Measurements from ENCODE around the gene EDA. TPM values are rescaled to one million over a fixed set of nuclear protein-coding genes. Genes with fewer than 3 reads are reported as not detected.

Gene EDA
- polyA plus RNA-seq, 2 donors = 0.57 to 0.92 TPM

- Histone ChIP-seq H3K4me3 (ENCODE audit: low read depth in 1 of 2, low read length in 2 of 2) (peak overlapping the region; percentile 41 to 58), H3K27ac (ENCODE audit: low read depth in 2 of 2, low read length in 1 of 2) (peak overlapping the region in 1 of 2 donors; percentile 21), H3K9me3 (ENCODE audit: control insufficient read depth in 2 of 2, insufficient read depth in 1 of 2, low read depth in 1 of 2, low read length in 1 of 2) (no peaks in the 10 kb centered on the region), H3K27me3 (ENCODE audit: control insufficient read depth in 1 of 2, insufficient read depth in 2 of 2, low read length in 2 of 2) (peaks cover 0 to 4% of the 10 kb centered on the region in 2 donors), H3K36me3 (ENCODE audit: control insufficient read depth in 2 of 2, insufficient read depth in 2 of 2, low read length in 1 of 2) (no peaks in the 10 kb centered on the region), H3K4me1 (ENCODE audit: control insufficient read depth in 2 of 2, insufficient read depth in 2 of 2, low read length in 1 of 2) (no peaks in the 10 kb centered on the region)
- 0 to 24% methylated on average over 53 of the region's 53 CpGs for WGBS, 2 donors
Observed at GRCh38 chrX:69616457-69617203, 717 bp downstream of the EDA start.

- no peaks in the 10 kb centered on the region for H3K36me3 ChIP-seq (ENCODE audit: control insufficient read depth in 2 of 2, insufficient read depth in 2 of 2, low read length in 1 of 2)
- H3K4me3 ChIP-seq (ENCODE audit: low read depth in 1 of 2, low read length in 2 of 2) = no peak overlapping the region
- 0 to 3% methylated on average over 1 of the region's 1 CpG for WGBS, 2 donors
- H3K27me3 ChIP-seq (ENCODE audit: control insufficient read depth in 1 of 2, insufficient read depth in 2 of 2, low read length in 2 of 2) = peaks cover 0 to 6% of the 10 kb centered on the region in 2 donors
- no peak overlapping the region for H3K27ac ChIP-seq (ENCODE audit: low read depth in 2 of 2, low read length in 1 of 2)
- no peaks in the 10 kb centered on the region for H3K9me3 ChIP-seq (ENCODE audit: control insufficient read depth in 2 of 2, insufficient read depth in 1 of 2, low read depth in 1 of 2, low read length in 1 of 2)
- no peaks in the 10 kb centered on the region for H3K4me1 ChIP-seq (ENCODE audit: control insufficient read depth in 2 of 2, insufficient read depth in 2 of 2, low read length in 1 of 2)
Observed at GRCh38 chrX:69618803-69619202, 2.9 kb downstream of the EDA start.

GRCh38 chrX:69626129-69626528 is 10.2 kb downstream of the EDA start:
- H3K27me3 ChIP-seq (ENCODE audit: control insufficient read depth in 1 of 2, insufficient read depth in 2 of 2, low read length in 2 of 2) = peaks cover 0 to 3% of the 10 kb centered on the region in 2 donors
- no peaks in the 10 kb centered on the region for H3K9me3 ChIP-seq (ENCODE audit: control insufficient read depth in 2 of 2, insufficient read depth in 1 of 2, low read depth in 1 of 2, low read length in 1 of 2)
- WGBS, 2 donors = 43 to 86% methylated on average over 1 of the region's 1 CpG
- H3K36me3 ChIP-seq (ENCODE audit: control insufficient read depth in 2 of 2, insufficient read depth in 2 of 2, low read length in 1 of 2) = no peaks in the 10 kb centered on the region
- H3K4me1 ChIP-seq (ENCODE audit: control insufficient read depth in 2 of 2, insufficient read depth in 2 of 2, low read length in 1 of 2) = no peaks in the 10 kb centered on the region
- H3K4me3 ChIP-seq (ENCODE audit: low read depth in 1 of 2, low read length in 2 of 2) = no peak overlapping the region
- no peak overlapping the region for H3K27ac ChIP-seq (ENCODE audit: low read depth in 2 of 2, low read length in 1 of 2)

GRCh38 chrX:69627744-69628143 is 11.8 kb downstream of the EDA start:
- H3K27ac ChIP-seq (ENCODE audit: low read depth in 2 of 2, low read length in 1 of 2) = no peak overlapping the region
- no peak overlapping the region for H3K4me3 ChIP-seq (ENCODE audit: low read depth in 1 of 2, low read length in 2 of 2)
- no peaks in the 10 kb centered on the region for H3K36me3 ChIP-seq (ENCODE audit: control insufficient read depth in 2 of 2, insufficient read depth in 2 of 2, low read length in 1 of 2)
- H3K4me1 ChIP-seq (ENCODE audit: control insufficient read depth in 2 of 2, insufficient read depth in 2 of 2, low read length in 1 of 2) = no peaks in the 10 kb centered on the region
- whole genome bisulfite sequencing, 2 donors = 80% methylated on average over 2 of the region's 2 CpGs
- H3K27me3 ChIP-seq (ENCODE audit: control insufficient read depth in 1 of 2, insufficient read depth in 2 of 2, low read length in 2 of 2) = no peaks in the 10 kb centered on the region
- no peaks in the 10 kb centered on the region for H3K9me3 ChIP-seq (ENCODE audit: control insufficient read depth in 2 of 2, insufficient read depth in 1 of 2, low read depth in 1 of 2, low read length in 1 of 2)

- H3K27ac ChIP-seq (ENCODE audit: low read depth in 2 of 2, low read length in 1 of 2) = no peak overlapping the region
- H3K9me3 ChIP-seq (ENCODE audit: control insufficient read depth in 2 of 2, insufficient read depth in 1 of 2, low read depth in 1 of 2, low read length in 1 of 2) = no peaks in the 10 kb centered on the region
- WGBS, 2 donors = 85 to 88% methylated on average over 2 of the region's 2 CpGs
- no peaks in the 10 kb centered on the region for H3K4me1 ChIP-seq (ENCODE audit: control insufficient read depth in 2 of 2, insufficient read depth in 2 of 2, low read length in 1 of 2)
- H3K36me3 ChIP-seq (ENCODE audit: control insufficient read depth in 2 of 2, insufficient read depth in 2 of 2, low read length in 1 of 2) = no peaks in the 10 kb centered on the region
- no peaks in the 10 kb centered on the region for H3K27me3 ChIP-seq (ENCODE audit: control insufficient read depth in 1 of 2, insufficient read depth in 2 of 2, low read length in 2 of 2)
- H3K4me3 ChIP-seq (ENCODE audit: low read depth in 1 of 2, low read length in 2 of 2) = no peak overlapping the region
Observed at GRCh38 chrX:69630147-69630546, 14.2 kb downstream of the EDA start.

- 55 to 84% methylated on average over 1 of the region's 1 CpG for WGBS, 2 donors
- no peaks in the 10 kb centered on the region for H3K36me3 ChIP-seq (ENCODE audit: control insufficient read depth in 2 of 2, insufficient read depth in 2 of 2, low read length in 1 of 2)
- H3K27ac ChIP-seq (ENCODE audit: low read depth in 2 of 2, low read length in 1 of 2) = no peak overlapping the region
- no peaks in the 10 kb centered on the region for H3K4me1 ChIP-seq (ENCODE audit: control insufficient read depth in 2 of 2, insufficient read depth in 2 of 2, low read length in 1 of 2)
- no peaks in the 10 kb centered on the region for H3K9me3 ChIP-seq (ENCODE audit: control insufficient read depth in 2 of 2, insufficient read depth in 1 of 2, low read depth in 1 of 2, low read length in 1 of 2)
- H3K4me3 ChIP-seq (ENCODE audit: low read depth in 1 of 2, low read length in 2 of 2) = no peak overlapping the region
- H3K27me3 ChIP-seq (ENCODE audit: control insufficient read depth in 1 of 2, insufficient read depth in 2 of 2, low read length in 2 of 2) = no peaks in the 10 kb centered on the region
Observed at GRCh38 chrX:69664693-69665092, 48.8 kb downstream of the EDA start.

- Histone ChIP-seq H3K4me1 (ENCODE audit: control insufficient read depth in 2 of 2, insufficient read depth in 2 of 2, low read length in 1 of 2) (no peaks in the 10 kb centered on the region), H3K36me3 (ENCODE audit: control insufficient read depth in 2 of 2, insufficient read depth in 2 of 2, low read length in 1 of 2) (no peaks in the 10 kb centered on the region), H3K27ac (ENCODE audit: low read depth in 2 of 2, low read length in 1 of 2) (no peak overlapping the region), H3K9me3 (ENCODE audit: control insufficient read depth in 2 of 2, insufficient read depth in 1 of 2, low read depth in 1 of 2, low read length in 1 of 2) (no peaks in the 10 kb centered on the region), H3K4me3 (ENCODE audit: low read depth in 1 of 2, low read length in 2 of 2) (no peak overlapping the region), H3K27me3 (ENCODE audit: control insufficient read depth in 1 of 2, insufficient read depth in 2 of 2, low read length in 2 of 2) (no peaks in the 10 kb centered on the region)
- 0 to 48% methylated on average over 2 of the region's 2 CpGs for WGBS, 2 donors
Observed at GRCh38 chrX:69670001-69670555, 54.2 kb downstream of the EDA start.

- H3K27me3 ChIP-seq (ENCODE audit: control insufficient read depth in 1 of 2, insufficient read depth in 2 of 2, low read length in 2 of 2) = no peaks in the 10 kb centered on the region
- no peaks in the 10 kb centered on the region for H3K9me3 ChIP-seq (ENCODE audit: control insufficient read depth in 2 of 2, insufficient read depth in 1 of 2, low read depth in 1 of 2, low read length in 1 of 2)
- H3K4me3 ChIP-seq (ENCODE audit: low read depth in 1 of 2, low read length in 2 of 2) = no peak overlapping the region
- H3K4me1 ChIP-seq (ENCODE audit: control insufficient read depth in 2 of 2, insufficient read depth in 2 of 2, low read length in 1 of 2) = no peaks in the 10 kb centered on the region
- no peaks in the 10 kb centered on the region for H3K36me3 ChIP-seq (ENCODE audit: control insufficient read depth in 2 of 2, insufficient read depth in 2 of 2, low read length in 1 of 2)
- no peak overlapping the region for H3K27ac ChIP-seq (ENCODE audit: low read depth in 2 of 2, low read length in 1 of 2)
Observed at GRCh38 chrX:69674891-69675290, 59.0 kb downstream of the EDA start.

GRCh38 chrX:69705818-69706217 is 89.9 kb downstream of the EDA start:
- H3K27me3 ChIP-seq (ENCODE audit: control insufficient read depth in 1 of 2, insufficient read depth in 2 of 2, low read length in 2 of 2) = no peaks in the 10 kb centered on the region
- H3K27ac ChIP-seq (ENCODE audit: low read depth in 2 of 2, low read length in 1 of 2) = no peak overlapping the region
- H3K4me3 ChIP-seq (ENCODE audit: low read depth in 1 of 2, low read length in 2 of 2) = no peak overlapping the region
- H3K36me3 ChIP-seq (ENCODE audit: control insufficient read depth in 2 of 2, insufficient read depth in 2 of 2, low read length in 1 of 2) = no peaks in the 10 kb centered on the region
- peaks cover 0 to 5% of the 10 kb centered on the region in 2 donors for H3K9me3 ChIP-seq (ENCODE audit: control insufficient read depth in 2 of 2, insufficient read depth in 1 of 2, low read depth in 1 of 2, low read length in 1 of 2)
- 53 to 69% methylated on average over 2 of the region's 2 CpGs for WGBS, 2 donors
- no peaks in the 10 kb centered on the region for H3K4me1 ChIP-seq (ENCODE audit: control insufficient read depth in 2 of 2, insufficient read depth in 2 of 2, low read length in 1 of 2)

GRCh38 chrX:69718102-69718501 is 102.2 kb downstream of the EDA start:
- H3K4me3 ChIP-seq (ENCODE audit: low read depth in 1 of 2, low read length in 2 of 2) = no peak overlapping the region
- H3K4me1 ChIP-seq (ENCODE audit: control insufficient read depth in 2 of 2, insufficient read depth in 2 of 2, low read length in 1 of 2) = no peaks in the 10 kb centered on the region
- no peaks in the 10 kb centered on the region for H3K27me3 ChIP-seq (ENCODE audit: control insufficient read depth in 1 of 2, insufficient read depth in 2 of 2, low read length in 2 of 2)
- H3K36me3 ChIP-seq (ENCODE audit: control insufficient read depth in 2 of 2, insufficient read depth in 2 of 2, low read length in 1 of 2) = no peaks in the 10 kb centered on the region
- H3K27ac ChIP-seq (ENCODE audit: low read depth in 2 of 2, low read length in 1 of 2) = no peak overlapping the region
- peaks cover 0 to 2% of the 10 kb centered on the region in 2 donors for H3K9me3 ChIP-seq (ENCODE audit: control insufficient read depth in 2 of 2, insufficient read depth in 1 of 2, low read depth in 1 of 2, low read length in 1 of 2)
- WGBS, 2 donors = 87 to 97% methylated on average over 1 of the region's 1 CpG

Measured in esophagus (tissue), 2 donors.